K562 (cell line): ENCODE measurements around the gene LY6G6F. TPM values are rescaled to one million over a fixed set of nuclear protein-coding genes. Genes with fewer than 3 reads are reported as not detected.

Experiments used
- CBFA2T3 ChIP-seq: fragments of 450-650 bp; IDR thresholded peaks from 2 replicates; pipeline ENCODE4 v1.6.1; 2017
- CREM ChIP-seq: IDR thresholded peaks from 2 replicates; pipeline ENCODE4 v1.6.1; 2014; ENCODE audit warnings: antibody characterized with exemption, low read depth
- MECOM ChIP-seq: fragments of 250-450 bp; sonication (Bioruptor Pico); IDR thresholded peaks from 2 replicates; pipeline ENCODE4 v1.8.0; 2022; ENCODE audit warnings: inconsistent platforms
- MYBL2 ChIP-seq, 2 experiments: fragments of 450-650 bp in 1 of 2; sonication (generic) in 1 of 2; formaldehyde crosslinking in 1 of 2; IDR thresholded peaks; 2 replicates each; pipeline versions ENCODE4 v1.6.1 to v1.8.1; 2017 to 2022; ENCODE audit warnings: borderline replicate concordance in 1 of 2, inconsistent platforms in 1 of 2, low read depth in 1 of 2, mild to moderate bottlenecking in 1 of 2, missing genetic modification reagents in 1 of 2, moderate library complexity in 1 of 2
- TGIF2 ChIP-seq: sonication (generic); formaldehyde crosslinking; IDR thresholded peaks from 2 replicates; pipeline ENCODE4 v1.8.1; 2022; ENCODE audit warnings: mild to moderate bottlenecking, missing genetic modification reagents, moderate library complexity
- polyA plus RNA-seq, 8 experiments: library from polyadenylated mRNA; depleted of rRNA in 4 of 8; stranded (reverse) in 5 of 8; unstranded in 3 of 8; fragments of >200 nt; fragmentation: Nextera tagmentation in 2 of 8; fragmentation: Illumina TruSeq in 1 of 8; extraction: Ambion mirVana in 2 of 8; extraction: Trizol in 1 of 8; gene quantifications; 2 replicates each; pipeline versions ENCODE4 v1.2.1 to v1.2.3, GENCODE V29; 2011 to 2014; ENCODE audit warnings: inconsistent platforms in 1 of 8, missing spikeins in 1 of 8
- total RNA-seq, 7 experiments: library from RNA; depleted of rRNA in 6 of 7; stranded (reverse); fragments of >200 nt in 6 of 7; fragmentation: Illumina TruSeq in 2 of 7; extraction: Trizol in 2 of 7; gene quantifications; 2 replicates each; pipeline versions ENCODE4 v1.2.1 to v1.2.3, GENCODE V29; 2011 to 2021; ENCODE audit warnings: low replicate concordance in 1 of 7
- TF ChIP-seq, protein P1 (sequence below): sonication (generic); formaldehyde crosslinking; IDR thresholded peaks from 2 replicates; pipeline ENCODE4 v1.8.1; 2023; ENCODE audit warnings: missing genetic modification reagents, mild to moderate bottlenecking, borderline replicate concordance
- TF ChIP-seq, protein P2 (sequence below): fragments of 450-650 bp; IDR thresholded peaks from 2 replicates; pipeline ENCODE4 v1.6.1; 2016; ENCODE audit warnings: mild to moderate bottlenecking, moderate library complexity
- TF ChIP-seq, protein P3 (sequence below): sonication (generic); formaldehyde crosslinking; IDR thresholded peaks from 2 replicates; pipeline ENCODE4 v1.8.0; 2022; ENCODE audit warnings: mild to moderate bottlenecking, missing genetic modification reagents

LY6G6F gene
- total and polyA plus RNA-seq, 9 of the 15 experiments (the other 6 are each of a cell fraction or from before 2014, with no cell fraction given): 0.14 to 0.50 (median 0.28) TPM; not detected in 2

DNA sequence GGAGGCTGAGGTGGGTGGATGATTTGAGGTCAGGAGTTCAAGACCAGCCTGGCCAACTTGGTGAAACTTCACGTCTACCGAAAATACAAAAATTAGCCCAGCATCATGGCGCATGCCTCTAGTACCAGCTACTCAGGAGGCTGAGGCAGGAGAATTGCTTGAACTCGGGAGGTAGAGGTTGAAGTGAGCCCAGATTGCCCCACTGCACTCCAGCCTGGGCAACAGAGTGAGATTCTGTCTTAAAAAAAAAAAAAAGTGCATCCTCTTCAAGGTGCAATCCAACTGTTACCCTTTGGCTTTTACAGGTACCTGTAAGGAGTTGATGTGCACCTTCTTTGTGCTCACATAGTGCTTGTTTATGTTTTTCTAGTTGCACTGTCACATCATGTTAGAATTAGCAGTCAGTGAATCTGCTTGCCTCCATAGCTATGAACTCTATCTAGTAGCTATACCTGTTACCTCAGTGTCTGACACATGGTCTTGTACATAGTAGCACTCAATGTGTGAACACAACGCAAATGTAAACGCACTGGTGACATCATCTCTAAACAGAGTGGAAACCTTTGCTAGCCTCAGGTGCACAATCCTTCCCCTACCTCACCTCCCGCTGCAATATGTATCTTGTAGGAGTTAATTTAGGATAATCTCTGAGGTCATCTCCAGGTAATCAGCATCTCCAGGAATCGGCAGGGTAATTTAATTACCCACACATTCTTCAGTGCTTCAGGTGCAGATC, 42.8 kb downstream of the LY6G6F start (continued):
- TF ChIP-seq, protein P1, sequence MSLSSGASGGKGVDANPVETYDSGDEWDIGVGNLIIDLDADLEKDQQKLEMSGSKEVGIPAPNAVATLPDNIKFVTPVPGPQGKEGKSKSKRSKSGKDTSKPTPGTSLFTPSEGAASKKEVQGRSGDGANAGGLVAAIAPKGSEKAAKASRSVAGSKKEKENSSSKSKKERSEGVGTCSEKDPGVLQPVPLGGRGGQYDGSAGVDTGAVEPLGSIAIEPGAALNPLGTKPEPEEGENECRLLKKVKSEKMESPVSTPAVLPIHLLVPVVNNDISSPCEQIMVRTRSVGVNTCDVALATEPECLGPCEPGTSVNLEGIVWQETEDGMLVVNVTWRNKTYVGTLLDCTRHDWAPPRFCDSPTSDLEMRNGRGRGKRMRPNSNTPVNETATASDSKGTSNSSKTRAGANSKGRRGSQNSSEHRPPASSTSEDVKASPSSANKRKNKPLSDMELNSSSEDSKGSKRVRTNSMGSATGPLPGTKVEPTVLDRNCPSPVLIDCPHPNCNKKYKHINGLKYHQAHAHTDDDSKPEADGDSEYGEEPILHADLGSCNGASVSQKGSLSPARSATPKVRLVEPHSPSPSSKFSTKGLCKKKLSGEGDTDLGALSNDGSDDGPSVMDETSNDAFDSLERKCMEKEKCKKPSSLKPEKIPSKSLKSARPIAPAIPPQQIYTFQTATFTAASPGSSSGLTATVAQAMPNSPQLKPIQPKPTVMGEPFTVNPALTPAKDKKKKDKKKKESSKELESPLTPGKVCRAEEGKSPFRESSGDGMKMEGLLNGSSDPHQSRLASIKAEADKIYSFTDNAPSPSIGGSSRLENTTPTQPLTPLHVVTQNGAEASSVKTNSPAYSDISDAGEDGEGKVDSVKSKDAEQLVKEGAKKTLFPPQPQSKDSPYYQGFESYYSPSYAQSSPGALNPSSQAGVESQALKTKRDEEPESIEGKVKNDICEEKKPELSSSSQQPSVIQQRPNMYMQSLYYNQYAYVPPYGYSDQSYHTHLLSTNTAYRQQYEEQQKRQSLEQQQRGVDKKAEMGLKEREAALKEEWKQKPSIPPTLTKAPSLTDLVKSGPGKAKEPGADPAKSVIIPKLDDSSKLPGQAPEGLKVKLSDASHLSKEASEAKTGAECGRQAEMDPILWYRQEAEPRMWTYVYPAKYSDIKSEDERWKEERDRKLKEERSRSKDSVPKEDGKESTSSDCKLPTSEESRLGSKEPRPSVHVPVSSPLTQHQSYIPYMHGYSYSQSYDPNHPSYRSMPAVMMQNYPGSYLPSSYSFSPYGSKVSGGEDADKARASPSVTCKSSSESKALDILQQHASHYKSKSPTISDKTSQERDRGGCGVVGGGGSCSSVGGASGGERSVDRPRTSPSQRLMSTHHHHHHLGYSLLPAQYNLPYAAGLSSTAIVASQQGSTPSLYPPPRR (CRISPR knock-in tag): peak; percentile 55; the same call in 1 of the 2 replicates
- TF ChIP-seq, protein P2, sequence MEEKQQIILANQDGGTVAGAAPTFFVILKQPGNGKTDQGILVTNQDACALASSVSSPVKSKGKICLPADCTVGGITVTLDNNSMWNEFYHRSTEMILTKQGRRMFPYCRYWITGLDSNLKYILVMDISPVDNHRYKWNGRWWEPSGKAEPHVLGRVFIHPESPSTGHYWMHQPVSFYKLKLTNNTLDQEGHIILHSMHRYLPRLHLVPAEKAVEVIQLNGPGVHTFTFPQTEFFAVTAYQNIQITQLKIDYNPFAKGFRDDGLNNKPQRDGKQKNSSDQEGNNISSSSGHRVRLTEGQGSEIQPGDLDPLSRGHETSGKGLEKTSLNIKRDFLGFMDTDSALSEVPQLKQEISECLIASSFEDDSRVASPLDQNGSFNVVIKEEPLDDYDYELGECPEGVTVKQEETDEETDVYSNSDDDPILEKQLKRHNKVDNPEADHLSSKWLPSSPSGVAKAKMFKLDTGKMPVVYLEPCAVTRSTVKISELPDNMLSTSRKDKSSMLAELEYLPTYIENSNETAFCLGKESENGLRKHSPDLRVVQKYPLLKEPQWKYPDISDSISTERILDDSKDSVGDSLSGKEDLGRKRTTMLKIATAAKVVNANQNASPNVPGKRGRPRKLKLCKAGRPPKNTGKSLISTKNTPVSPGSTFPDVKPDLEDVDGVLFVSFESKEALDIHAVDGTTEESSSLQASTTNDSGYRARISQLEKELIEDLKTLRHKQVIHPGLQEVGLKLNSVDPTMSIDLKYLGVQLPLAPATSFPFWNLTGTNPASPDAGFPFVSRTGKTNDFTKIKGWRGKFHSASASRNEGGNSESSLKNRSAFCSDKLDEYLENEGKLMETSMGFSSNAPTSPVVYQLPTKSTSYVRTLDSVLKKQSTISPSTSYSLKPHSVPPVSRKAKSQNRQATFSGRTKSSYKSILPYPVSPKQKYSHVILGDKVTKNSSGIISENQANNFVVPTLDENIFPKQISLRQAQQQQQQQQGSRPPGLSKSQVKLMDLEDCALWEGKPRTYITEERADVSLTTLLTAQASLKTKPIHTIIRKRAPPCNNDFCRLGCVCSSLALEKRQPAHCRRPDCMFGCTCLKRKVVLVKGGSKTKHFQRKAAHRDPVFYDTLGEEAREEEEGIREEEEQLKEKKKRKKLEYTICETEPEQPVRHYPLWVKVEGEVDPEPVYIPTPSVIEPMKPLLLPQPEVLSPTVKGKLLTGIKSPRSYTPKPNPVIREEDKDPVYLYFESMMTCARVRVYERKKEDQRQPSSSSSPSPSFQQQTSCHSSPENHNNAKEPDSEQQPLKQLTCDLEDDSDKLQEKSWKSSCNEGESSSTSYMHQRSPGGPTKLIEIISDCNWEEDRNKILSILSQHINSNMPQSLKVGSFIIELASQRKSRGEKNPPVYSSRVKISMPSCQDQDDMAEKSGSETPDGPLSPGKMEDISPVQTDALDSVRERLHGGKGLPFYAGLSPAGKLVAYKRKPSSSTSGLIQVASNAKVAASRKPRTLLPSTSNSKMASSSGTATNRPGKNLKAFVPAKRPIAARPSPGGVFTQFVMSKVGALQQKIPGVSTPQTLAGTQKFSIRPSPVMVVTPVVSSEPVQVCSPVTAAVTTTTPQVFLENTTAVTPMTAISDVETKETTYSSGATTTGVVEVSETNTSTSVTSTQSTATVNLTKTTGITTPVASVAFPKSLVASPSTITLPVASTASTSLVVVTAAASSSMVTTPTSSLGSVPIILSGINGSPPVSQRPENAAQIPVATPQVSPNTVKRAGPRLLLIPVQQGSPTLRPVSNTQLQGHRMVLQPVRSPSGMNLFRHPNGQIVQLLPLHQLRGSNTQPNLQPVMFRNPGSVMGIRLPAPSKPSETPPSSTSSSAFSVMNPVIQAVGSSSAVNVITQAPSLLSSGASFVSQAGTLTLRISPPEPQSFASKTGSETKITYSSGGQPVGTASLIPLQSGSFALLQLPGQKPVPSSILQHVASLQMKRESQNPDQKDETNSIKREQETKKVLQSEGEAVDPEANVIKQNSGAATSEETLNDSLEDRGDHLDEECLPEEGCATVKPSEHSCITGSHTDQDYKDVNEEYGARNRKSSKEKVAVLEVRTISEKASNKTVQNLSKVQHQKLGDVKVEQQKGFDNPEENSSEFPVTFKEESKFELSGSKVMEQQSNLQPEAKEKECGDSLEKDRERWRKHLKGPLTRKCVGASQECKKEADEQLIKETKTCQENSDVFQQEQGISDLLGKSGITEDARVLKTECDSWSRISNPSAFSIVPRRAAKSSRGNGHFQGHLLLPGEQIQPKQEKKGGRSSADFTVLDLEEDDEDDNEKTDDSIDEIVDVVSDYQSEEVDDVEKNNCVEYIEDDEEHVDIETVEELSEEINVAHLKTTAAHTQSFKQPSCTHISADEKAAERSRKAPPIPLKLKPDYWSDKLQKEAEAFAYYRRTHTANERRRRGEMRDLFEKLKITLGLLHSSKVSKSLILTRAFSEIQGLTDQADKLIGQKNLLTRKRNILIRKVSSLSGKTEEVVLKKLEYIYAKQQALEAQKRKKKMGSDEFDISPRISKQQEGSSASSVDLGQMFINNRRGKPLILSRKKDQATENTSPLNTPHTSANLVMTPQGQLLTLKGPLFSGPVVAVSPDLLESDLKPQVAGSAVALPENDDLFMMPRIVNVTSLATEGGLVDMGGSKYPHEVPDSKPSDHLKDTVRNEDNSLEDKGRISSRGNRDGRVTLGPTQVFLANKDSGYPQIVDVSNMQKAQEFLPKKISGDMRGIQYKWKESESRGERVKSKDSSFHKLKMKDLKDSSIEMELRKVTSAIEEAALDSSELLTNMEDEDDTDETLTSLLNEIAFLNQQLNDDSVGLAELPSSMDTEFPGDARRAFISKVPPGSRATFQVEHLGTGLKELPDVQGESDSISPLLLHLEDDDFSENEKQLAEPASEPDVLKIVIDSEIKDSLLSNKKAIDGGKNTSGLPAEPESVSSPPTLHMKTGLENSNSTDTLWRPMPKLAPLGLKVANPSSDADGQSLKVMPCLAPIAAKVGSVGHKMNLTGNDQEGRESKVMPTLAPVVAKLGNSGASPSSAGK: no peak
- TF ChIP-seq CBFA2T3: no peak
- TF ChIP-seq, protein P3, sequence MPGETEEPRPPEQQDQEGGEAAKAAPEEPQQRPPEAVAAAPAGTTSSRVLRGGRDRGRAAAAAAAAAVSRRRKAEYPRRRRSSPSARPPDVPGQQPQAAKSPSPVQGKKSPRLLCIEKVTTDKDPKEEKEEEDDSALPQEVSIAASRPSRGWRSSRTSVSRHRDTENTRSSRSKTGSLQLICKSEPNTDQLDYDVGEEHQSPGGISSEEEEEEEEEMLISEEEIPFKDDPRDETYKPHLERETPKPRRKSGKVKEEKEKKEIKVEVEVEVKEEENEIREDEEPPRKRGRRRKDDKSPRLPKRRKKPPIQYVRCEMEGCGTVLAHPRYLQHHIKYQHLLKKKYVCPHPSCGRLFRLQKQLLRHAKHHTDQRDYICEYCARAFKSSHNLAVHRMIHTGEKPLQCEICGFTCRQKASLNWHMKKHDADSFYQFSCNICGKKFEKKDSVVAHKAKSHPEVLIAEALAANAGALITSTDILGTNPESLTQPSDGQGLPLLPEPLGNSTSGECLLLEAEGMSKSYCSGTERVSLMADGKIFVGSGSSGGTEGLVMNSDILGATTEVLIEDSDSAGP: 0 out of 2 replicates have a peak, but pooled peaks have one; percentile 14
- TF ChIP-seq MECOM (CRISPR knock-in tag): no peak
- TF ChIP-seq CREM: no peak
- no peak for TF ChIP-seq TGIF2 (CRISPR knock-in tag)
- TF ChIP-seq MYBL2 (IDR thresholded peaks at IDR 0.05; ENCODE audit: low read depth): no peak
- TF ChIP-seq MYBL2 (CRISPR knock-in tag; IDR thresholded peaks at IDR 0.05; ENCODE audit: borderline replicate concordance): no peak
